SIG-M5 treated with dmso at 0.1 percent for 504 hours (cell line): Measurements from ENCODE around the gene MRPS31.
"Not testable (repeated sequence)": the region's sequence is repeated elsewhere in the genome, so short reads cannot be mapped to it uniquely, and the experiment has no call there.

Experiments used
- DNase-seq: peaks from one replicate; lab custom pipeline; 2025; ENCODE audit not compliant: unreplicated experiment; lab: John Stamatoyannopoulos, UW

MRPS31 gene

DNA sequence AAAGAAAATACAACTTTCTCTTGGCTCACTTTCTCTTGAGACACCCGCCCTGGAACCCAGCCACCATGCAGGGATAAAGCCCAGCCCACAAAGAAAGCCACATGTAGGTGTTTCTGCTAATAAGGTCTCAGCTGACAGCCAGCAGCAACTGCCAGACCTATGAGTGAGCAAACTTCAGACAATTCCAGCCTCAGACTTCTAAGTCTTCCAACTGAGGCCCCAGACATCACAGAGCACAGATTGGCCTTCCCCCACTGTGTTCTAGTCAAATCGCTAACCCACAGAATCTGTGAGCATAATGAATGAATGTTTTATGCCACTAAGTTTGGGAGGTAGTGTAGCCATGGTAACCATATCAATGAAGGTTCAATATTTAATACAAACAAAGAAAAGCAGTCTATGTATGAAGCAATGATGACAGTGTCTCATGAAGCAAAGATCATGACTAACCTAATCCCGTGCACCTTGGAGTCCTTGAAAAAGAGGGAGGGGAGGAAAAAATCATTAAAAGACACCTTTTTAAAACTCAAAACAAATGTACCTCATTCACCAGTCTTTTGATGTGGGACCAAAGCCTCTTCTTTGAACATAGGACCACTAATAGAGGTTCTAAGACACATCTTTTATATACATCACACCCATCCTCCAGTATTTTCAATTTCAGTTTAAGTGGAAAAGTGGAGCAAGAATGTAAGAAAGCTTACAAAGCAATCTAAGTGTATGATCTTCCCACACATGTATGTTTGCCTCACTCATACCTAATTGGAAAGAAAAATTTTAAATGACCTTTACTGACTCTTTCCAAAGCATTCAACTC lies 6.2 kb downstream of the MRPS31 start:
- no peak for DNase-seq

DNA sequence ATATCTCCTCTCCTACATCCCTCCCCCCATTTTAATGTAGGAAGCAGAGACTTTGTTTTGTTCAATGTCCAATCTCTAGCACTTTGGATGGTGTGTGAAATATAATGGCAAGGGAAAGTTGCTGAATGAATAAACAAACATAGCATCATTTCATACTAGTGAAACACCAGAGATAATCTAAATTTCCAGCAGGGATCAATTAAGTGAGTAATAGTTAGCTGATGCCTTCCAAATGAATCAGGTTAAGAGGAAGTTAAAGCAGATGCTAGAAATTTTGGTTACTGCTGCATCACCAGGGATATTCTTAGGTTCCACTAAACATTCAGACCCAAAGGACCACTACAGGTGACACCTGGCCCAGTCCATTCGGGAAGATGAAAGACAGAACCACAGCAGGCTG lies 8.1 kb downstream of the MRPS31 start:
- no peak for DNase-seq

DNA sequence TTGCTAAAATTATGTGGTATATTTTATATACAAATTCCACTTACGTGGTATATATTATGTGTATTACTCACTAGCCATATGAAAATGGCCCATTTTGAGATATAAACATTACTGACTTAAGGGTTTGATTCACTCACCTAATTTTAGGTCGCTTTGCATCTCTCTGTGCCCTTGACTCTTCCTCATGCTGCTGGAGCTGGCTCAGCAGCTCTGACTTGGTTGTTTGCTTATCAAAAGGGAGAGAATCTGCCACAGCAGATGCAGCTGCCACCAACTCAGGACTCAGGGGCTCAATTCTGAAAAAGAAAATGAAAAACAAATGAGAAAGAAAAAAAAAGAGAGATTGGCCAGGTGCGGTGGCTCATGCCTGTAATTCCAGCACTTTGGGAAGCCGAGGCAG lies 12.2 kb downstream of the MRPS31 start:
- DNase-seq = no peak

GRCh38 chr13:40756042-40756441 lies 14.9 kb downstream of the MRPS31 start:
- no peak for DNase-seq

GRCh38 chr13:40755082-40755700 lies 15.8 kb downstream of the MRPS31 start:
- DNase-seq = no peak

GRCh38 chr13:40749327-40749726 lies 21.7 kb downstream of the MRPS31 start:
- no peak for DNase-seq

- not testable (repeated sequence) for DNase-seq
These were observed 35.8 kb downstream of the MRPS31 start for GRCh38 chr13:40735232-40735548.

DNA sequence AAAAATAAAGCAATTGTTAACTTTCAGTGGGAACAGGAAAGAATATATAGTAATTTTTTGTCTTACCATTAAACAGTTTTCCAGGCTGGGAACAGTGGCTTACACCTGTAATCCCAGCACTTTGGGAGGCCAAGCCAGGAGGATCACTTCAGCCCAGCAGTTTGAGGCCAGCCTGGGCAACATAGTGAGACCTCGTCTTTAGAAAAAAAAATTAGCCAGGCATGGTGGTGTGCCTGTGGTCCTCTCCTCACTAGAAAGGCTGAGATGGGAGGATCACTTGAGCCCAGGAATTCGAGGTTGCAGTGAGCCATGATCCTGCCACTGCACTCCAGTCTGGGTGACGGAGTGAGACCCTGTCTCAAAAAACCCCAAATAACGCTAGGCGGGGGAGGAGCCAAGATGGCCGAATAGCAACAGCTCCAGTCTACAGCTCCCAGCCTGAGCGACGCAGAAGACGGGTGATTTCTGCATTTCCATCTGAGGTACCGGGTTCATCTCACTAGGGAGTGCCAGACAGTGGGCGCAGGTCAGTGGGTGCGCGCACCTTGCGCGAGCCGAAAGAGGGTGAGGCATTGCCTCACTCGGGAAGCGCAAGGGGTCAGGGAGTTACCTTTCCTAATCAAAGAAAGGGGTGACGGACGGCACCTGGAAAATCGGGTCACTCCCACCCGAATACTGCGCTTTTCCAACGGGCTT lies 36.3 kb downstream of the MRPS31 start:
- not testable (repeated sequence) for DNase-seq

DNA sequence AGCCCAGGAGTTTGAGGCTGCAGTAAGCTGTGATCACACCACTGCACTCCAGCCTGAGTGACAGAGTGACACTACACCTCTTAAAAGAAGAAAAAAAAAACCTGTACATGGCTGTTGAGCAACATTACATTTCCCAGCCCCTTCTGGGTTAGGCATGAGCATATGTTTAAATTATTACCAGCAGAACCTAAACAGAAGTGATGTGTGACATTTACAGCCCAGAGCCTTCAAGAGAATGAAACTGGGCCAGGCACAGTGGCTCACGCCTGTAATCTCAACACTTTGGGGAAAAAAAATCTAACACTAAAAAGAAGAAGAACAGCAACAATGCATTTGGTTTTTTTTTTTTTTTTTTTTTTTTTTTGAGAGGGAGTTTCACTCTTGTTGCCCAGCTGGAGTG lies 38.3 kb downstream of the MRPS31 start:
- DNase-seq = no peak

GRCh38 chr13:40728595-40728994 lies 42.4 kb downstream of the MRPS31 start:
- DNase-seq = no peak

DNA sequence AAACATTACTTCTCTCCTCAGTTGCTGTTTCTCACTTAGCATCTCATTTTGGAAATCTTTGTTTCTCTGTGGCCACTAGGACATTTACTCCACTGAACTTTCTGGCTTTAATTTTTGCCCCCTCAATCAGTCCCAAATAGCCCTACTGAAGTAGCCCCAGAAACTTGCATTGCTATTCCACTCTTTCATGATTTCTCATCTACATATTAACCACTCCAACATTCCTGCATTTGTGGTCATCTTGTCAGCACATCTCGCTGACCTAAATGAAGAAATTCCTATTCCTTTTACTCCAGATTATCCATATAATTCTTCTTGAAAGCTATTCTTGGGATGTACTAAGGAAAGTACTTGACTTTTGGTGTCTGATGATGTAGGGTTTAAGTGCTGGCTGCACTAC lies 56.6 kb downstream of the MRPS31 start:
- not testable (repeated sequence) for DNase-seq

GRCh38 chr13:40706439-40706838 lies 64.6 kb downstream of the MRPS31 start:
- DNase-seq = no peak

DNA sequence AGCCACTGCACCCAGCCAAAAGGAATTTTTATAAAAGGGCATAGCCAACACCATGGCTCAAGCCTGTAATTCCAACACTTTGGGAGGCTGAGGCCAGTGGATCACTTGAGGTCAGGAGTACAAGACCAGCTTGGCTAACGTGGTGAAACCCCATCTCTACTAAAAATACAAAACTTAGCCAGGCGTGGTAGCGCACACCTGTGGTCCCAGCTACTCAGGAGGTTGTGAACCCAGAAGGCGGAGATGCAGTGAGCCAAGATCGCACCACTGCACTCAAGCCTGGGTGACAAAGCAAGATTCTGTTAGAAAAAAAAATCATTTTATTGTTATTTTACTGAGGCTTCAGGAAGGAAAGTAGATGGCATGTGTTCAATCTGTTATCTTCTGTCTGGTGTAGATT lies 73.3 kb downstream of the MRPS31 start:
- no peak for DNase-seq

DNA sequence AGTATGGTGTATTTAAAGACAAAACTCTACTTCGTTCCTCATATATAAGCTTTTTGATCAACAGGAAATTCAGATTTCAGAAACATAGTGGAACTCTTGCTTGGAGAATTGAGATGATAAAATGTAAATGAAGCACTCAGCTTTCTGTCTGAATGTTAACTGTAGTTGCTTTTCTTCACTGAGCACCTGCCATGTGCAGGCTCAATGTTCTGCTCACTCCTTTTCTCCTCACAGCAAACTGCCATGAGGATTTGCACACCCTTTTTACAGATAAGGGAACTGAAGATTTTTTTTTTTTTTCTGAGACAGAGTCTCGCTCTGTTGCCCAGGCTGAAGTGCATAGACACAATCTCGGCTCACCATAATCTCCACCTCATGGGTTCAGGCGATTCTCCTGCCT lies 76.6 kb downstream of the MRPS31 start:
- DNase-seq = no peak

GRCh38 chr13:40692946-40693345 lies 78.0 kb downstream of the MRPS31 start:
- no peak for DNase-seq

DNA sequence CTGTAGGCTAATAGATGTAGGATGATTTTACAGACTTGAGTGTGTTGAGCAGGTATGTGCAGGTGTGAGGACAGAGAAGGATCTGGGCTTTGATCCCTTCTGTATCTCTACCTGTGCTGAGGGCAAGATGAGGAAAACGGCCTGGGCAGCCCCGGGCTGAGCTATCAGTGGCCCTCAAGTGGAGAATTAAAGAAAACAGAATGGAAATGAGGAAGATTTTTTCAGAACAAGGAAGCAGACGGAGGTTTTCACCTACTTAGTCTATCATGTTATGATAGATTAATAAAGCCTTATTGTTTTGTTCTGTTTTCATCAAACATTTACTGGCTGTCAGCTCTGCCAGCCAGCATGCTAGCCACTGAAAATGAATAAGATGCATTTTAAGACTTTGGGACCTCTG lies 82.2 kb downstream of the MRPS31 start:
- DNase-seq = no peak

- DNase-seq = peak; percentile 57
These were observed 88.3 kb downstream of the MRPS31 start for GRCh38 chr13:40682449-40683240.

- no peak for DNase-seq
These were observed 89.4 kb downstream of the MRPS31 start for GRCh38 chr13:40681341-40682146.

DNA sequence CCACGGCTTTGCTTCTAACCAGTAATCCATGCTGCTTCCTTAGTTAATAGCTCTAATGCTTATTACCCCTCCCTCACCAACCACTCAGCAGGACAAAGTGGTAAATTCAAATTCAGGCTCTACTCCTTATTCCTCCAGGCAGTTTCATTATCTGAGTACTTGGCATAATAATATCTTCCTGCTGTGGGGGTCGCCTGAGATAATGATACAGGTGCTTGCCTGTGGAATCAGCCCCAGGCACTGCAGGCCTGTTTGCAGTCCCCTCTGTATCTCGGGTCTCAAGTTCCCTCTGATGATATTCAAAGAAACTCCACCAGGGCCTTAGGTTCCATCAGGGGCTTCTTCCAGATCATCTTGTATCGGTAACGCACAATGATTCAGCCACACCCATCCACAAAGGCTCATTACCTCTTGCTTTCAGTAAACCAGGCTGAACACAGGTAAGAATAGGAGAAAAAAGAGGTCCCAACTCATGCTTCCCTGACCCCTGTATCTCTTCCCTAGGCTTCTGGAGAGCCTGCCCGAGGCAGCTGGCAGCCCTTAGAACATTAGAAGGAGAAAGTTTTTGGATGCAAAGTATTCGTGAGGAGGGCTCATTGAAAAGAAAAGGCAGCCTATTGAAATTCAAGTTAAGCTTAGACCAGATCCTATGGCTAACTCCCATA lies 90.2 kb downstream of the MRPS31 start:
- DNase-seq = no peak

- no peak for DNase-seq
These were observed 91.5 kb downstream of the MRPS31 start for GRCh38 chr13:40679480-40679985.
